GM21723 (cell line): ENCODE measurements around the gene AP1G2.

Source experiments
- ATAC-seq: cut with Tn5 transposase; IDR thresholded peaks from one replicate; pipeline ENCODE4 v1.9.1; 2021; ENCODE audit warnings: mild to moderate bottlenecking, moderate library complexity; ENCODE audit not compliant: unreplicated experiment

Gene AP1G2

GRCh38 chr14:23571701-23572523 lies 4.3 kb upstream of the AP1G2 start:
- ATAC-seq = no peak

- ATAC-seq = no peak
Measured at GRCh38 chr14:23570806-23571483, 3.4 kb upstream of the AP1G2 start.

DNA sequence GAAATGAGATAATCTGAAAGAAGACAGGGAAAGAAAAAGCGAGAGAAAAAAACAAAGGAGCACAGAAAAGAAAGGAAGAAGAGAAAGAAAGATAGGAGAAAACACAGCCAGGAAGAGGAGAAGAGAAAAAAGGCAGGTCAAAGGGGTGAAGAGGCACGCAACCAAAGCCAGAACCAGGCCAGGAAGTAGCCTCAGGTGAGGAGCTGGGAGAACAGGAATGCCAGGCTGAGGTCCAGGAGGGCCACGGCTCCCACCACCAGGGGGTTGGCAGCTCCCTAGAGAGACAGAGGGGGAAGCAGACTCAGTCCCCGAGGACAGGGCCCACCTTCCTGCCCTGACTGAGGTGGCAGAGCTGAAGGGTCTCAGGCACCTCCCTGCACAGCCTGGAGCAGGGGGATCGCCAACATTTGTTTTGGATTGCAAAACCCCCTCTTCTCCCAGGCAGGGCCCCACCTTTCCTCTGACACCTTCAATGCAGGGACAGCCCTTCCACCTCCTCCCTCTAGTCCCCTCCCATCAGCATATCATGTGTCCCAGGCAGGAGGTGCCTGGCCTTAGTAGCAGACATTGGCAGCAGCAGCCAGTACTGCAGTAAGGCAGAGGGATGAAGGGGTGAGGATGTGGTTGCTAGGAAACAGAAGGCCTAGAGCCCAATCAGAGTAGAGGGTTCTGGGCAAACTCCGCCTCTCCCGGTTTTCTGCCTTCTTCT lies 2.0 kb upstream of the AP1G2 start:
- ATAC-seq = no peak

- ATAC-seq = no peak
Measured at GRCh38 chr14:23568600-23569331, 1.2 kb upstream of the AP1G2 start.

DNA sequence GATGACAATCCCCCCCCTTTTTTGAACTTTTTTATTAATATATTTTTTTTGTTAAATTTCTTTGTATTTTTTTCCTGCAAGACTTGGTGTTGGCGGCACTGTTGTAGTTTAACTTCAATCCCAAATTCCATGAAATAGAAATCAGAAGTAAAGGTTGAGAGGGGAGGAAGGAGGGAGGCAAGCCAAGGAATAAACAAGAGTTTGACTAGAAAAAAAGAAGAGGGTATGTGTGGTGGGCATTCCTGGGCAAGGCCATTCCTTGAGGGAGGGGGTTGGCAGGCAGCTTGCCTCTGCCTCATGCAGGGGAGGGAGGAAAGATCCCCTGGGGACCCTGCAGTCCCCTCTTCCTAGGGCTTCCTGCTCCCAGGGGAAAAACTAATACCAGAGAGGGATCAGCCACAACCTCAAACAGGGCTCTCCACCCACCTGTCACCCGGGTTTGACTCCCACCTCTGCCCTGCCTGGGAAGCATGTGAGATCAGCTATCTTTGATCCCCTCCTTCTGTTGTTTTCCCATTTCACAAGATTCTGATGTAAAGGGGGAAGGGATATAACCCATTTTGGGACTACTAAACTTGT lies 519 bp upstream of the AP1G2 start:
- no peak for ATAC-seq

DNA sequence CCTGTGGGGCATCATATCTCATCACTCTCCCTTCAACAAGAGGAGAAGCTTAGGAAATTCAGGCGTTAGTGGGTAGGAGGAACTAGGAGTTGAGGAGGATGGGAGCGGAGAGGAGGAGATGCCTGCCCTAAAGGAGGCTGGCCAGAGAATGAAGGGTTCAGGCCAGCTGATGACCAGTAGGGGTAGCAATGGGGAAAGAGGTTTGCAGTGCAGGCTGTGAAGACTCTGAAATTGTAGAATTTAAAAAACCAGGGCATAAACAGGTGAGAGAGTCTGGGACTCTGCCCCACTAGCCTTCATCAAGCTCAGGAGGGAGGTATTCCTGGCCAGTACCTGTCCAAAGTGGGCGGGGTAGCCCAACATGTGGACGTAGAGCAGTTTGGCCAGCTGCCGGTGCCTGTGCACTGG lies 809 bp downstream of the AP1G2 start:
- ATAC-seq = peak; percentile 24

DNA sequence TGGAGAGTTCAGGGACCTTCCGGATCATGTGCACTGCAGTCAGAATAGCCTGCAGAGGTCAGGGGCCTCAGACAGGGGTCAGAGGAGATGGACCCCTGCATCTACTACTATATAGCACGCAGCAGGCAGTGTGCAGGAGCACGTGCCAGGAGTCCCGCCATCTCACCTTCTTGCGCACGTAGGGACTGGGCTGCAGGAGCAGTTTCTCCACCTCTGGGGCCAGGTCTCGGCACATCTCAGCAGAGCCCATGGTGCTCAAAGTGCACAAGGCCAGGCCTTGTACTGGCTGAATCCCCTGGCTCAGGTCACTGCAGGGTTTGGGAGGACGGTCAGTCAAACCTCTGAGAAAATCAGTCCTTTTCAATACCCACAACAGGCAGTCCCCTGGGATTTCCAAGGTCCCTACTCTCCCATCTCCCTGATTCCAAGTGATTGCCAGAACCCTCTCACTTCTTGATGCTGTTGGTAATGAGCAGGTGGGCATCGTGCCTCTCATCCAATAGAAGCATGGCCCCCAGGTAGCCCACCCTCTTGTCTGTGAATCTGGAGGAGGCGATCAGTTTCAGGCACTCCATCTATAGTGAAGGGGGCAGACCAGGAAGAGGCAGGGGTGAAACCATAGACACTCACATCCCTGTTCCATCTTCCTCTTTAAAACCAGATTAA lies 1.3 kb downstream of the AP1G2 start:
- ATAC-seq = no peak

- no peak for ATAC-seq
Measured at GRCh38 chr14:23565626-23566025, 2.0 kb downstream of the AP1G2 start.

GRCh38 chr14:23564876-23565275 lies 2.7 kb downstream of the AP1G2 start:
- no peak for ATAC-seq

GRCh38 chr14:23564181-23564812 lies 3.3 kb downstream of the AP1G2 start:
- no peak for ATAC-seq

GRCh38 chr14:23563473-23564180 lies 4.0 kb downstream of the AP1G2 start:
- ATAC-seq = no peak

GRCh38 chr14:23562822-23563472 lies 4.6 kb downstream of the AP1G2 start:
- no peak for ATAC-seq

DNA sequence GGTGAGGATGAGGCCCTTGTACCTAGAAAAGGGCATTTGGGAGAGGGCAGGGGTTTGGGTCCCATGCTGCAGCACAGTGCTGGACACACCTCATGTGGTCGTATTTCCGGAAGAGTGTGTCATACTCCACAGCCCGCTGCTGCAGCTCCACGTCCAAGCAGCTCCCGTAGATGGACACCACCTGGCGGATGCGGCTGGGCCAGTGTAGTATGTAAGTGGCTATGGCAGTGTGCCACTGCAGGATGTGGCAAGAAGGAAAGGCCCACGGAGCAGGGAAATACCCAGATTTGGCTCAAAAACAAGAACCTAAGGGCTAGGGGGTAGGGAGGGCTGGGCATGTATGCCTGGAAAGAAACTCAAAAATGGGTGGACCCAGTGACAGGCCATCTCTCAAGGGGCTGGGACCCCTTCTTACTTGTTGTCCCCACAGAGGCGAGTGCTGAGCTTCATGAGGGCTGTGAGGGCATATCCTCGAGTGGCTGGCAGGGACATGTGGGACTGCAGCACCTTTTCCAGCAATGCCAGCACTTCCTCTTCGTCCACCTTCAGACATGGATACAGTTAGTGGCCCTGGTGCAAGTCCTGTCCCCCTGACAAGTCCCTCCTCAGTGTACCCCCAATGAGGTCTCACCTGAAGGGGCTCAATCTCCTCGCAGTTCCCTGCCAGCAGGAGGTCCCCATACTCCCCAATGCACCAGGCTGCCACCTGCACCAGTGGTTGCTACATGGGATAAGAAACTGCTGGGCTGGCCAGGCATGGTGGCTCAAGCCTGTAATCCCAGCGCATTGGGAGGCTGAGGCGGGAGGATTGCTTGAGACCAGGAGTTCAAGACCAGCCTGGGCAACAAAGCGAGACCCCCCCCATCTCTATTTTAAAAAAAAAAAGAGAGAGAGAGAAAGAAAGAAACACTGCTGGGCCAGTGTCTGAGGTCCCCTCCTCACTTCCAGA lies 5.4 kb downstream of the AP1G2 start:
- ATAC-seq = no peak

GRCh38 chr14:23561259-23561658 lies 6.3 kb downstream of the AP1G2 start:
- ATAC-seq = no peak

- ATAC-seq = no peak
Measured at GRCh38 chr14:23559926-23560520, 7.6 kb downstream of the AP1G2 start.

DNA sequence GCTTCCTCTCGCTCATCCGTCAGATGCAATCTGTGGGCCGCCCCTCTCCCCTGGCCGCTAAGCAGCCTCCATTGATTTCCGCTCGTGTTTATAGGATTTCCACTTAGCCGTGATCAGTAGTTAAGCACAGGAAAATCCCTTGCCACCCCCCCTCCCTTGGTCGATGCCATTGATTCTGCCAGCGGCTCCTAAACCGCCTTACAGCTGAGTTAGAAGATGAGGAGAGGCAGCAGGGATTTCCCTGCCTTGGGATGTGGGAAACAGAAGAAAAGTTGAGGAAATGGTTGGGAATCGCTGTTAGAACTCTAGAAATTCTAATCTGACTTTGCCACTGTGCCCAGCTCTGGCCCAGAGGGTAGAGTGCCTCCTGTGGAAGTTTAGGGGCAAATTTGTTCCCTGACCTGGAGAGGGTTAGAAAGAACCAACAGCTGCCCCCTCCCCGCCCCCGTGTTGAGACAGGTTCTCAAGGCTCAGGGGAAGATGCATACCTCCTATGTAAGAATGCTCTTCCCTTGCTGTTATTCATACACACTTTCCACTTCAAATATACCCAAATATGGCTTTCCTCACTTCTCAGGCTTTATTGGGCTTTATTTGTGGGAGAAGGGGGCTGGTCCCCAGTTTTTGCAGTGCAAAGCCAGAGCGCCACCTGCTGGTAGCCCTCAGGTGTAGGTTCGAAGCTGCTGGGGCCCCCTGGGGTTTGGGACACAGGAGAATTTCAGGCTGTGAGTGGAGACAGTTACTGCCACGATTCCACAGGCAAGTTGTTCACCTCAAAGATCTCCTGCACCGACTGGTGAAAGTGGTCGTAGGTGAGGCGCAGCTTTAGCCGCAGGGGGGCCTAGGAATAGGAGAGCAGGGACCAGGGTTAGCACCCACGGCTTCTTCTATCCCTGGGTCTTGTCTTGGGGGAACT lies 8.3 kb downstream of the AP1G2 start:
- no peak for ATAC-seq
